H1 (cell line): ENCODE data around the gene VASH1. TPM values are rescaled to one million over a fixed set of nuclear protein-coding genes. Genes with fewer than 3 reads are reported as not detected.

Experiments used
- CTCF ChIA-PET: fragments of 300-600 bp; sonication (Branson Sonifier 250); formaldehyde crosslinking; loops from one replicate; lab custom pipeline; 2021; ENCODE audit not compliant: partially characterized antibody; lab: Charles Lee
- POLR2A ChIA-PET: fragments of 300-600 bp; sonication (Branson Sonifier 250); formaldehyde crosslinking; loops from one replicate; lab custom pipeline; 2021; ENCODE audit warnings: inconsistent platforms; ENCODE audit not compliant: partially characterized antibody; lab: Charles Lee
- DNase-seq, 2 experiments: peaks; one replicate each; pipeline versions ENCODE4 v3.0.0 to v3.0.0-alpha.2; 2010 to 2022; ENCODE audit warnings: low spot score in 2 of 2, low read depth in 1 of 2, mixed read lengths in 1 of 2
- FAIRE-seq: peaks from 2 replicates; lab custom pipeline; 2011; peaks lifted over from hg19 to GRCh38; lab: Jason Lieb, UNC
- H2AFZ ChIP-seq: 2 replicates; pipeline ENCODE4 v1.8.1; 2012; ENCODE audit warnings: low read length, inconsistent platforms
- H2AK5ac ChIP-seq: 2 replicates; pipeline ENCODE4 v1.6.1; 2013; ENCODE audit warnings: low read depth, low read length
- H2BK120ac ChIP-seq: replicated peaks from 2 replicates; pipeline ENCODE3; 2013; ENCODE audit warnings: low read depth, low read length, inconsistent platforms
- H2BK12ac ChIP-seq: 2 replicates; pipeline ENCODE4 v1.6.1; 2013; ENCODE audit warnings: low read depth, low read length
- H2BK15ac ChIP-seq: 2 replicates; pipeline ENCODE4 v1.6.1; 2013; ENCODE audit warnings: low read length
- H2BK20ac ChIP-seq: 2 replicates; pipeline ENCODE4 v1.6.1; 2013; ENCODE audit warnings: low read length
- H2BK5ac ChIP-seq: 2 replicates; pipeline ENCODE4 v1.6.1; 2013; ENCODE audit warnings: low read depth, low read length
- H3K14ac ChIP-seq: 2 replicates; pipeline ENCODE4 v1.6.1; 2013; ENCODE audit warnings: inconsistent platforms; ENCODE audit not compliant: insufficient read length
- H3K18ac ChIP-seq: 2 replicates; pipeline ENCODE4 v1.6.1; 2013; ENCODE audit warnings: low read length; ENCODE audit errors: extremely low read depth
- H3K23ac ChIP-seq: 2 replicates; pipeline ENCODE4 v1.6.1; 2013; ENCODE audit warnings: inconsistent platforms; ENCODE audit not compliant: insufficient read length
- H3K23me2 ChIP-seq: 2 replicates; pipeline ENCODE4 v1.6.1; 2013; ENCODE audit warnings: low read depth, low read length
- H3K27ac ChIP-seq: 2 replicates; pipeline ENCODE4 v1.6.1; 2011; ENCODE audit warnings: low read depth, low read length, inconsistent platforms
- H3K27me3 ChIP-seq, 4 experiments: replicated peaks in 1 of 4; 1 replicate in 1 of 4; 2 replicates in 3 of 4; pipeline versions ENCODE4 v1.6.1 to v1.8.1; 2011 to 2013; ENCODE audit warnings: low read length in 3 of 4, mild to moderate bottlenecking in 3 of 4, inconsistent platforms in 2 of 4, mixed read lengths in 2 of 4, moderate library complexity in 1 of 4; ENCODE audit not compliant: control insufficient read depth in 3 of 4, insufficient read depth in 3 of 4; ENCODE audit errors: extremely low read depth in 1 of 4
- H3K36me3 ChIP-seq, 4 experiments: 2 replicates each; pipeline versions ENCODE4 v1.6.1 to v1.8.1; 2011 to 2013; ENCODE audit warnings: mild to moderate bottlenecking in 4 of 4, low read length in 3 of 4, moderate library complexity in 2 of 4, control low read depth in 1 of 4, inconsistent platforms in 1 of 4; ENCODE audit not compliant: insufficient read depth in 4 of 4, control insufficient read depth in 2 of 4
- H3K4ac ChIP-seq: replicated peaks from 2 replicates; pipeline ENCODE3; 2013; ENCODE audit warnings: low read length, low read depth, mixed read lengths, inconsistent platforms; ENCODE audit not compliant: insufficient read length
- H3K4me1 ChIP-seq, 4 experiments: replicated peaks in 1 of 4; 1 replicate in 1 of 4; 2 replicates in 3 of 4; pipeline versions ENCODE4 v1.6.1 to v1.8.1; 2011 to 2013; ENCODE audit warnings: low read length in 3 of 4, inconsistent platforms in 2 of 4, mixed read lengths in 1 of 4; ENCODE audit not compliant: insufficient read depth in 4 of 4, control insufficient read depth in 3 of 4
- H3K4me2 ChIP-seq, 2 experiments: 2 replicates each; pipeline versions ENCODE4 v1.6.1 to v1.8.1; 2011 to 2013; ENCODE audit warnings: low read depth in 2 of 2, low read length in 2 of 2, control low read depth in 1 of 2, inconsistent platforms in 1 of 2, mild to moderate bottlenecking in 1 of 2; ENCODE audit not compliant: insufficient read depth in 1 of 2
- H3K4me3 ChIP-seq, 4 experiments: fragments of 200-600, 300-600 bp in 1 of 4; sonication (generic), shearing (Covaris generic), sonication (Bioruptor Twin) in 1 of 4; 2 replicates each; pipeline versions ENCODE4 v1.5.1 to v1.8.1; 2011 to 2016; ENCODE audit warnings: low read length in 4 of 4, low read depth in 3 of 4, control low read depth in 2 of 4, inconsistent platforms in 2 of 4, mild to moderate bottlenecking in 2 of 4, mixed read lengths in 1 of 4, moderate library complexity in 1 of 4; ENCODE audit not compliant: insufficient read depth in 2 of 4; ENCODE audit errors: extremely low read depth in 1 of 4
- H3K56ac ChIP-seq: replicated peaks from 2 replicates; pipeline ENCODE3; 2013; ENCODE audit warnings: low read depth, mild to moderate bottlenecking, mixed read lengths, low read length, inconsistent platforms; ENCODE audit not compliant: insufficient read length
- H3K79me1 ChIP-seq: 2 replicates; pipeline ENCODE4 v1.6.1; 2013; ENCODE audit warnings: low read depth, low read length, control low read depth
- H3K79me2 ChIP-seq, 2 experiments: 2 replicates each; pipeline versions ENCODE4 v1.6.1 to v1.8.1; 2012 to 2013; ENCODE audit warnings: low read length in 2 of 2, mild to moderate bottlenecking in 2 of 2, inconsistent platforms in 1 of 2; ENCODE audit not compliant: insufficient read depth in 2 of 2, control insufficient read depth in 1 of 2
- H3K9ac ChIP-seq, 4 experiments: replicated peaks in 1 of 4; 1 replicate in 1 of 4; 2 replicates in 3 of 4; pipeline versions ENCODE4 v1.6.1 to v1.8.1; 2011 to 2013; ENCODE audit warnings: low read depth in 3 of 4, low read length in 3 of 4, control low read depth in 2 of 4, mild to moderate bottlenecking in 2 of 4, moderate library complexity in 2 of 4, inconsistent platforms in 1 of 4; ENCODE audit errors: extremely low read depth in 1 of 4
- H3K9me3 ChIP-seq, 2 experiments: 2 replicates each; pipeline versions ENCODE4 v1.6.1 to v1.8.1; 2012 to 2013; ENCODE audit warnings: mild to moderate bottlenecking in 2 of 2, moderate library complexity in 2 of 2, control low read depth in 1 of 2, inconsistent platforms in 1 of 2, low read depth in 1 of 2, low read length in 1 of 2, mixed read lengths in 1 of 2; ENCODE audit not compliant: insufficient read depth in 2 of 2
- H4K20me1 ChIP-seq, 2 experiments: replicated peaks in 1 of 2; 2 replicates each; pipeline versions ENCODE3 to v1.8.1; 2011 to 2013; ENCODE audit warnings: inconsistent platforms in 2 of 2, low read length in 2 of 2, mild to moderate bottlenecking in 1 of 2; ENCODE audit not compliant: insufficient read depth in 2 of 2, control insufficient read depth in 1 of 2
- H4K5ac ChIP-seq: 2 replicates; pipeline ENCODE4 v1.6.1; 2013; ENCODE audit warnings: low read length, low read depth, mixed read lengths, inconsistent platforms; ENCODE audit not compliant: insufficient read length
- H4K8ac ChIP-seq: 2 replicates; pipeline ENCODE4 v1.8.0; 2013; ENCODE audit warnings: mild to moderate bottlenecking, moderate library complexity, low read length, inconsistent platforms; ENCODE audit not compliant: insufficient read depth; ENCODE audit errors: extremely low read depth
- H4K91ac ChIP-seq: replicated peaks from 2 replicates; pipeline ENCODE3; 2013; ENCODE audit warnings: low read length, mixed read lengths, inconsistent platforms; ENCODE audit not compliant: insufficient read length
- HDAC6 ChIP-seq: IDR thresholded peaks from one replicate; pipeline ENCODE4 v1.7.1; 2012; ENCODE audit warnings: low read depth, mild to moderate bottlenecking, inconsistent platforms, low read length, moderate library complexity
- NANOG ChIP-seq: IDR thresholded peaks from 2 replicates; pipeline ENCODE4 v1.6.1; 2011; ENCODE audit warnings: low read length, low read depth, mild to moderate bottlenecking, inconsistent platforms; ENCODE audit not compliant: insufficient read depth, poor library complexity, severe bottlenecking
- POU5F1 ChIP-seq: IDR thresholded peaks from 2 replicates; pipeline ENCODE4 v1.6.1; 2011; ENCODE audit warnings: low read depth, mild to moderate bottlenecking, low read length, moderate library complexity
- WGBS, 2 experiments: shearing (Covaris generic) in 1 of 2; methylation state at CpG; one replicate each; pipeline versions ENCODE4 v1.1.6 to v1.1.7; 2013 to 2015; ENCODE audit warnings: low lambda C conversion rate in 2 of 2, mixed read lengths in 2 of 2, inconsistent platforms in 1 of 2, low coverage in 1 of 2, missing lambda C conversion rate in 1 of 2; ENCODE audit not compliant: insufficient replicate concordance in 2 of 2, insufficient coverage in 1 of 2, insufficient read length in 1 of 2; ENCODE audit errors: extremely low coverage in 1 of 2, missing lambda C conversion rate in 1 of 2; 5-methylcytosine and 5-hydroxymethylcytosine counted together
- polyA plus RNA-seq, 7 experiments: library from polyadenylated mRNA; depleted of rRNA in 3 of 7; stranded (reverse) in 5 of 7; unstranded in 2 of 7; fragments of >200 nt in 5 of 7; fragments of 200-250 nt in 2 of 7; gene quantifications; 1 replicate in 5 of 7; 2 replicates in 1 of 7; 4 replicates in 1 of 7; pipeline versions ENCODE4 v1.2.1 to v1.2.3, GENCODE V29; 2011 to 2013; ENCODE audit warnings: missing spikeins in 2 of 7, mixed read lengths in 2 of 7
- total RNA-seq: library from RNA; stranded (reverse); fragmentation: NEBNext Ultra II Directional; extraction: Animal tissue kit (Norgen Biotek cat#: 25700); gene quantifications from 2 replicates; pipeline ENCODE4 v1.2.1, GENCODE V29; 2021
- TF ChIP-seq, protein P1 (sequence below): IDR thresholded peaks from 2 replicates; pipeline ENCODE4 v1.6.1; 2012; ENCODE audit warnings: inconsistent platforms

Gene VASH1
- total and polyA plus RNA-seq, 2 of the 8 experiments (the other 6 are each of a cell fraction or from before 2014, with no cell fraction given) = 3.1 to 6.4 TPM

GRCh38 chr14:76741074-76741473, 20.2 kb upstream of the VASH1 start:
- Histone ChIP-seq H3K23ac (no peak overlapping the region), H3K14ac (no peak overlapping the region), H2AK5ac (no peak overlapping the region), H2BK120ac (no peak overlapping the region), H2BK20ac (no peak overlapping the region), H4K5ac (no peak overlapping the region), H3K36me3 (no peaks in the 10 kb centered on the region), H3K4me3 (no peak overlapping the region), H4K91ac (no peak overlapping the region), H4K8ac (no peak overlapping the region), H3K9ac (no peak overlapping the region), H2BK12ac (no peak overlapping the region), H3K4ac (no peak overlapping the region), H3K79me2 (no peaks in the 10 kb centered on the region), H3K9me3 (peaks cover 2 to 20% of the 10 kb centered on the region in 2 experiments; a peak in 3 of 4 replicates), H2BK15ac (no peak overlapping the region), H3K27me3 (no peaks in the 10 kb centered on the region), H2BK5ac (no peak overlapping the region), H2AFZ (no peak overlapping the region), H3K23me2 (no peaks in the 10 kb centered on the region; the same call in 1 of the 2 replicates), H4K20me1 (no peaks in the 10 kb centered on the region), H3K79me1 (no peaks in the 10 kb centered on the region), H3K18ac (no peak overlapping the region), H3K4me2 (no peak overlapping the region), H3K56ac (no peak overlapping the region), H3K27ac (no peak overlapping the region), H3K4me1 (no peaks in the 10 kb centered on the region)
- DNase-seq (no peak), FAIRE-seq (no peak)
- TF ChIP-seq HDAC6 (no peak), NANOG (no peak), POU5F1 (no peak)
- TF ChIP-seq, protein P1, sequence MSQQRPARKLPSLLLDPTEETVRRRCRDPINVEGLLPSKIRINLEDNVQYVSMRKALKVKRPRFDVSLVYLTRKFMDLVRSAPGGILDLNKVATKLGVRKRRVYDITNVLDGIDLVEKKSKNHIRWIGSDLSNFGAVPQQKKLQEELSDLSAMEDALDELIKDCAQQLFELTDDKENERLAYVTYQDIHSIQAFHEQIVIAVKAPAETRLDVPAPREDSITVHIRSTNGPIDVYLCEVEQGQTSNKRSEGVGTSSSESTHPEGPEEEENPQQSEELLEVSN = no peak
- ChIA-PET CTCF (interaction anchor here (0.6 to 0.9 kb wide), 2 partner anchors 31 to 358 kb away, joined by 3 read pairs; no protein-coding TSS in a partner anchor), POLR2A (no interaction called here)
- WGBS, 2 experiments = 90% methylated on average over 1 of the region's 1 CpG; no CpG with 5 or more reads in 1 of the 2 experiments
